NCI-H2081 (cell line): Measurements from ENCODE around the gene AIRE.

Experiments
- DNase-seq, 2 experiments: peaks; one replicate each; lab custom pipeline; 2025; lab: John Stamatoyannopoulos, UW

Gene AIRE

GRCh38 chr21:44305691-44306090 lies 20.0 kb downstream of the AIRE start:
- no peak for DNase-seq

GRCh38 chr21:44306936-44307704 lies 21.4 kb downstream of the AIRE start:
- no peak for DNase-seq

GRCh38 chr21:44310628-44311507 lies 25.2 kb downstream of the AIRE start:
- DNase-seq = no peak

- no peak for DNase-seq
These were observed 26.4 kb downstream of the AIRE start for GRCh38 chr21:44312089-44312488.

GRCh38 chr21:44312716-44313115 lies 27.0 kb downstream of the AIRE start:
- no peak for DNase-seq

- DNase-seq = no peak
These were observed 27.8 kb downstream of the AIRE start for GRCh38 chr21:44313451-44313850.

- no peak for DNase-seq
These were observed 28.5 kb downstream of the AIRE start for GRCh38 chr21:44314128-44314527.

GRCh38 chr21:44314561-44314960 lies 28.9 kb downstream of the AIRE start:
- no peak for DNase-seq

GRCh38 chr21:44315691-44316203 lies 30.1 kb downstream of the AIRE start:
- DNase-seq = no peak

- DNase-seq = no peak
These were observed 30.7 kb downstream of the AIRE start for GRCh38 chr21:44316277-44316900.

GRCh38 chr21:44317241-44317782 lies 31.6 kb downstream of the AIRE start:
- no peak for DNase-seq

GRCh38 chr21:44317871-44318270 lies 32.2 kb downstream of the AIRE start:
- no peak for DNase-seq

- no peak for DNase-seq
These were observed 33.0 kb downstream of the AIRE start for GRCh38 chr21:44318489-44319285.

- DNase-seq = no peak
These were observed 33.9 kb downstream of the AIRE start for GRCh38 chr21:44319407-44320065.

- no peak for DNase-seq
These were observed 35.2 kb downstream of the AIRE start for GRCh38 chr21:44320847-44321246.

GRCh38 chr21:44321846-44322450 lies 36.3 kb downstream of the AIRE start:
- DNase-seq = no peak

GRCh38 chr21:44322621-44323325 lies 37.1 kb downstream of the AIRE start:
- no peak for DNase-seq

GRCh38 chr21:44323591-44323990 lies 37.9 kb downstream of the AIRE start:
- no peak for DNase-seq

GRCh38 chr21:44324106-44324853 lies 38.6 kb downstream of the AIRE start:
- no peak for DNase-seq
